GM12878 (cell line): ENCODE data around the gene PPP1R13B. TPM values are rescaled to one million over a fixed set of nuclear protein-coding genes. Genes with fewer than 3 reads are reported as not detected.

Experiments used
- ATAC-seq: fragments of 200-7000 bp; cut with Tn5 transposase; 3 replicates; pipeline ENCODE4 v1.9.1; 2020; ENCODE audit warnings: mild to moderate bottlenecking, moderate library complexity
- BruUV-seq: library from RNA; stranded (reverse); fragments of 400-500 nt; replicated peaks from 2 replicates; lab custom pipeline; 2021; lab: Mats Ljungman, UMichigan
- CTCF ChIA-PET: fragments of 300-600 bp; sonication (Branson Sonifier 250); formaldehyde crosslinking; extraction: SDS; loops from one replicate; lab custom pipeline; 2021; ENCODE audit warnings: inconsistent platforms; lab: Yijun Ruan, JAX
- POLR2A ChIA-PET: fragments of 350-600 bp; formaldehyde crosslinking; extraction: SDS; loops from one replicate; lab custom pipeline; 2021; ENCODE audit warnings: inconsistent platforms; lab: Charles Lee
- RAD21 ChIA-PET: fragments of 300-600 bp; sonication (Branson Sonifier 250); formaldehyde crosslinking; loops from one replicate; lab custom pipeline; 2023; ENCODE audit warnings: antibody characterized with exemption; ENCODE audit not compliant: unreplicated experiment; lab: Charles Lee
- SMC1A ChIA-PET: fragments of 300-600 bp; sonication (Branson Sonifier 250); formaldehyde crosslinking; loops from one replicate; lab custom pipeline; 2023; ENCODE audit not compliant: unreplicated experiment, uncharacterized antibody; lab: Charles Lee
- DNase-seq: peaks from one replicate; pipeline ENCODE4 v3.0.0-alpha.2; 2011; ENCODE audit warnings: low read depth, low spot score
- FAIRE-seq: peaks from 3 replicates; lab custom pipeline; 2011; peaks lifted over from hg19 to GRCh38; lab: Jason Lieb, UNC
- H2AFZ ChIP-seq: 2 replicates; pipeline ENCODE4 v1.6.0; 2011; ENCODE audit warnings: low read depth, low read length, control low read depth; ENCODE audit not compliant: control insufficient read depth
- H3K27ac ChIP-seq: 2 replicates; pipeline ENCODE4 v1.5.1; 2011; ENCODE audit warnings: control low read depth; ENCODE audit not compliant: control insufficient read depth, insufficient read depth
- H3K27me3 ChIP-seq, 2 experiments: replicated peaks in 1 of 2; 2 replicates each; pipeline versions ENCODE4 v1.6.0 to v1.6.1; 2011; ENCODE audit warnings: low read length in 1 of 2; ENCODE audit not compliant: control insufficient read depth in 2 of 2, insufficient read depth in 2 of 2
- H3K36me3 ChIP-seq, 2 experiments: 2 replicates each; pipeline ENCODE4 v1.5.1; 2011; ENCODE audit warnings: low read length in 1 of 2; ENCODE audit not compliant: control insufficient read depth in 2 of 2, insufficient read depth in 2 of 2
- H3K4me1 ChIP-seq: 2 replicates; pipeline ENCODE4 v1.6.1; 2011; ENCODE audit warnings: mild to moderate bottlenecking, low read length, moderate library complexity, mixed read lengths; ENCODE audit not compliant: control insufficient read depth, insufficient read depth
- H3K4me2 ChIP-seq: 2 replicates; pipeline ENCODE4 v1.6.0; 2011; ENCODE audit warnings: control low read depth; ENCODE audit not compliant: control insufficient read depth, insufficient read depth
- H3K4me3 ChIP-seq: fragments of 200-600 bp; sonication (generic); 2 replicates; pipeline ENCODE4 v1.5.1; 2016
- H3K79me2 ChIP-seq: 2 replicates; pipeline ENCODE4 v1.6.0; 2011; ENCODE audit warnings: low read length; ENCODE audit not compliant: control insufficient read depth, insufficient read depth
- H3K9ac ChIP-seq: 2 replicates; pipeline ENCODE4 v1.8.0; 2011; ENCODE audit warnings: low read length, control low read depth, mixed read lengths; ENCODE audit not compliant: control insufficient read depth, insufficient read depth
- H3K9me3 ChIP-seq: replicated peaks from 3 replicates; pipeline ENCODE4 v1.5.1; 2011; ENCODE audit warnings: mild to moderate bottlenecking, low read length; ENCODE audit not compliant: control insufficient read depth, insufficient read depth
- H4K20me1 ChIP-seq: 2 replicates; pipeline ENCODE4 v1.6.0; 2011; ENCODE audit not compliant: control insufficient read depth, insufficient read depth
- ASH2L ChIP-seq: fragments of 300-600, 200-600 bp; sonication (generic); IDR thresholded peaks from 2 replicates; pipeline ENCODE4 v1.6.1; 2017; ENCODE audit warnings: low read depth, mild to moderate bottlenecking, borderline replicate concordance
- CHD1 ChIP-seq: IDR thresholded peaks from 2 replicates; pipeline ENCODE4 v1.6.1; 2012; ENCODE audit warnings: low read depth, low read length, improper control_type of control experiment
- FOXM1 ChIP-seq: IDR thresholded peaks from 2 replicates; pipeline ENCODE4 v1.6.1; 2012; ENCODE audit warnings: low read depth, mild to moderate bottlenecking, inconsistent platforms, low read length, moderate library complexity
- GABPA ChIP-seq: IDR thresholded peaks from 2 replicates; pipeline ENCODE4 v1.6.1; 2014; ENCODE audit warnings: antibody characterized with exemption, low read depth, mild to moderate bottlenecking, inconsistent platforms
- MTA2 ChIP-seq: fragments of 450-650 bp; IDR thresholded peaks from 2 replicates; pipeline ENCODE4 v1.6.1; 2016; ENCODE audit warnings: low read depth, mild to moderate bottlenecking, moderate library complexity
- NFYA ChIP-seq: IDR thresholded peaks from 2 replicates; pipeline ENCODE4 v1.6.1; 2011; ENCODE audit warnings: low read depth, mild to moderate bottlenecking, low read length, improper control_type of control experiment, borderline replicate concordance
- RAD51 ChIP-seq: fragments of 450-650 bp; IDR thresholded peaks from 2 replicates; pipeline ENCODE4 v1.6.1; 2016; ENCODE audit warnings: moderate library complexity, mild to moderate bottlenecking, inconsistent platforms
- RELA ChIP-seq: fragments of 450-650 bp; IDR thresholded peaks from 2 replicates; pipeline ENCODE4 v1.8.0; 2014; ENCODE audit warnings: borderline replicate concordance; ENCODE audit not compliant: partially characterized antibody
- SMARCA5 ChIP-seq: fragments of 450-650 bp; IDR thresholded peaks from 2 replicates; pipeline ENCODE4 v1.6.1; 2017; ENCODE audit warnings: mild to moderate bottlenecking
- SPI1 ChIP-seq: IDR thresholded peaks from 2 replicates; pipeline ENCODE4 v1.6.1; 2011; ENCODE audit warnings: low read depth, mild to moderate bottlenecking, low read length, moderate library complexity, borderline replicate concordance; ENCODE audit not compliant: insufficient read depth
- SUZ12 ChIP-seq: fragments of 200-600 bp; sonication (generic); IDR thresholded peaks from one replicate; pipeline ENCODE4 v1.6.1; 2018; ENCODE audit warnings: antibody characterized with exemption, mild to moderate bottlenecking; ENCODE audit not compliant: unreplicated experiment
- TAF1 ChIP-seq: IDR thresholded peaks from 2 replicates; pipeline ENCODE4 v1.6.1; 2011; ENCODE audit warnings: mild to moderate bottlenecking, low read depth, low read length, borderline replicate concordance
- TARDBP ChIP-seq: IDR thresholded peaks from 2 replicates; pipeline ENCODE4 v1.6.1; 2016; ENCODE audit warnings: borderline replicate concordance
- TCF12 ChIP-seq: IDR thresholded peaks from 2 replicates; pipeline ENCODE4 v1.6.1; 2011; ENCODE audit warnings: low read depth, mild to moderate bottlenecking, low read length
- TCF3 ChIP-seq: IDR thresholded peaks from 2 replicates; pipeline ENCODE4 v1.6.1; 2012; ENCODE audit warnings: low read depth, mild to moderate bottlenecking, low read length, borderline replicate concordance; ENCODE audit not compliant: insufficient read depth
- WGBS: methylation state at CpG from one replicate; pipeline ENCODE4 v1.1.6; 2016; ENCODE audit warnings: low lambda C conversion rate; ENCODE audit not compliant: insufficient replicate concordance, insufficient coverage; ENCODE audit errors: missing lambda C conversion rate; 5-methylcytosine and 5-hydroxymethylcytosine counted together
- in situ Hi-C: fragments of 300-500 bp; cut with MboI; formaldehyde crosslinking; loops from 9 replicates; pipeline ENCODE4 v1.14.3; 2018; ENCODE audit warnings: mixed read lengths
- intact Hi-C: fragments of 100-400 bp; cut with micrococcal nuclease; formaldehyde crosslinking; loops from one replicate; pipeline ENCODE4 v1.14.2; 2022; ENCODE audit not compliant: unreplicated experiment
- polyA plus RNA-seq, 11 experiments: library from polyadenylated mRNA; depleted of rRNA in 4 of 11; unstranded in 6 of 11; stranded (reverse) in 5 of 11; fragments of >200 nt; fragmentation: Nextera tagmentation in 4 of 11; fragmentation: Illumina TruSeq in 1 of 11; extraction: Ambion mirVana in 4 of 11; extraction: Trizol in 1 of 11; gene quantifications; 1 replicate in 1 of 11; 2 replicates in 10 of 11; pipeline versions ENCODE4 v1.2.1 to v1.2.3, GENCODE V29; 2011 to 2016; ENCODE audit warnings: inconsistent platforms in 2 of 11, missing spikeins in 2 of 11, low read depth in 1 of 11
- total RNA-seq, 4 experiments: library from RNA; depleted of rRNA in 3 of 4; stranded (reverse); fragments of >200 nt in 3 of 4; fragmentation: Illumina TruSeq in 1 of 4; extraction: Trizol in 1 of 4; gene quantifications; 2 replicates each; pipeline versions ENCODE4 v1.2.1 to v1.2.3, GENCODE V29; 2013 to 2021

Gene PPP1R13B
- total and polyA plus RNA-seq, 10 of the 15 experiments (the other 5 are each of a cell fraction or from before 2014, with no cell fraction given) = 0.16 to 8.1 (median 3.2) TPM

DNA sequence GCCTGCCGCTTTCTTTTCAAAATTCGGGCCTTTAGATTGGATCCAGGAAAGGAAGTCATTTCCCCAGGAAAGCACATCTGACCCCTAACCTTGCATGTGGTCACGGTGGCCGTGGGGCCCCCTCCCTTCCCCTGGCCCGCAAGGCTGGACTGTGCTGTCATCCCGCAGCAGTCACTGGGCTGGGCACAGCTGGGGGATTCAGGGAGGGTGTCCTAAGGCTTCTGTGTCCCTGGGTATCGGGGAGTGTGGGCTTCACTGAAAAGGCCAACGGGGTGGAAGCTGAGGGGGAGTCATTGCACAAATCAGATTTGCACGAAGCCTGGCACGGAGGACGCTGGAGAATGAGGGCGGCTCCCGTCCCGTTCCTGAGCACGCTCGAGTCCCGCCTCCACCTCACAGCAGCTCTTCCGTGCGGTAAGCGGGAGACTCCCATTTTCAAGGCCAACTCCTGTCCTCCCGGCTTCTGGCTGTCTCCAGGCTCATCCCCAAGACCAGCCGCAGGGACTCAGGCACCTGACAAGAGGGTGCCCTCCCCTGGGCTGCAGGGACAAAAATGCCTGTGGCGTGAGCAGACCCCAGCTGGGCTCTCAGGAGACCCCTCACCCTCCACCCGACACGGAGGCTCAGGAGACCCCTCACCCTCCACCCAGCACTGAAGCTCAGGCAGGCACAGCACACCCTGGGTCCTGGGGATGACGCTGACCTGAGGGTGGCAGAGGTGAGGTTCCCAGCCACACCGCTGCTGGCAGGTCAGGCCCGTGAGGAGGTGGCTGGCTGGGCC lies 141.7 kb downstream of the PPP1R13B start (continued):
- TF ChIP-seq RELA (no peak), FOXM1 (no peak), TCF12 (no peak), SUZ12 (no peak), TARDBP (no peak), MTA2 (no peak), NFYA (no peak), GABPA (no peak), SMARCA5 (no peak), ASH2L (no peak), RAD51 (no peak)

DNA sequence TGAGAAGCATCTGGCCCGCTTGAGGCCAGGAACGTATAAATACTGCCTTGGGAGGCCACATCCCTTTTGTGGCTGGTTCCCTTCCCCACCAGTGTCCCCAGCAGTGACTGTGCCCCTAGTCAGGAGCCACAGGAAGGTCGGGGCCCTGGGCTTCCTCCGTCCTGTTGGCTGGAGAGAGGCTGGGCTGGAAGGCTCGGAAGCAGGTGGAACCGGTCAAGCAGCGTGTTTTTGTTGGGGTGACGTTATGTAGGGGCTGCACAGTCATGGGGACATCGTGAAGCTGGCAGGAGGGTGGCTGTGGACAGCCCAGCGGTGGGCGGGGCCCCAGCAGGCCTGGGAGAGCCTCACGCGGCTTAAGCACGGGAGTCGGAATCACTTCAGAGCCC lies 142.3 kb downstream of the PPP1R13B start:
- TF ChIP-seq TCF3 (no peak), CHD1 (no peak), TAF1 (no peak), SPI1 (no peak)
- intact Hi-C loops (no loop called here), in situ Hi-C loops (no loop called here)
- no peaks in the 10 kb centered on the region for H3K4me1 ChIP-seq
- H3K9me3 ChIP-seq = no peaks in the 10 kb centered on the region
- no peaks in the 10 kb centered on the region for H4K20me1 ChIP-seq
- ChIA-PET RAD21 (no interaction called here), POLR2A (no interaction called here), CTCF (no interaction called here), SMC1A (no interaction called here)
- H3K27ac ChIP-seq = no peak overlapping the region
- H3K9ac ChIP-seq = no peak overlapping the region
- no peak for ATAC-seq
- no peak overlapping the region for H3K4me3 ChIP-seq
- no peak for FAIRE-seq
- H3K79me2 ChIP-seq = no peaks in the 10 kb centered on the region
- no TSS peak for BruUV-seq
- H3K36me3 ChIP-seq = peaks cover 8 to 41% of the 10 kb centered on the region in 2 experiments; a peak in 3 of 4 replicates
- H3K4me2 ChIP-seq = no peak overlapping the region
- WGBS = 82% methylated on average over 15 of the region's 15 CpGs
- H2AFZ ChIP-seq = no peak overlapping the region
- no peak for DNase-seq
- H3K27me3 ChIP-seq = no peaks in the 10 kb centered on the region
